HG02759 (cell line): ENCODE data around the gene TPM2.
A peak's percentile ranks its signal among the peaks of the same experiment; 100 is the strongest.

Experiments
- ATAC-seq: cut with Tn5 transposase; IDR thresholded peaks from one replicate; pipeline ENCODE4 v1.9.1; 2021; ENCODE audit warnings: mild to moderate bottlenecking, moderate library complexity; ENCODE audit not compliant: unreplicated experiment

The TPM2 gene

GRCh38 chr9:35689542-35690293 lies at the start of gene TPM2:
TPM2 (minus strand) TSS chr9:35689925; CDS start chr9:35689817, 108 bp downstream.
- ATAC-seq: no peak

GRCh38 chr9:35738924-35739323 lies 49.2 kb upstream of the TPM2 start:
- no peak for ATAC-seq

- no peak for ATAC-seq
These were observed 48.5 kb upstream of the TPM2 start for GRCh38 chr9:35738186-35738585.

- no peak for ATAC-seq
These were observed 47.4 kb upstream of the TPM2 start for GRCh38 chr9:35737143-35737542.

GRCh38 chr9:35736201-35736633 lies 46.5 kb upstream of the TPM2 start:
- no peak for ATAC-seq

GRCh38 chr9:35734096-35734495 lies 44.4 kb upstream of the TPM2 start:
- no peak for ATAC-seq

- ATAC-seq: peak; percentile 1
These were observed 43.2 kb upstream of the TPM2 start for GRCh38 chr9:35732800-35733541.

GRCh38 chr9:35732185-35732799 lies 42.6 kb upstream of the TPM2 start, which contains the start of the genes CREB3 and TLN1:
CREB3 (plus strand) TSS chr9:35732666; CDS start chr9:35732773, 107 bp downstream.
TLN1 (minus strand) TSS chr9:35732195; CDS start chr9:35725694, 6,501 bp downstream.
- peak; percentile 77 for ATAC-seq

GRCh38 chr9:35731415-35732184 lies 41.9 kb upstream of the TPM2 start:
- no peak for ATAC-seq

GRCh38 chr9:35730486-35730854 lies 40.7 kb upstream of the TPM2 start:
- no peak for ATAC-seq

GRCh38 chr9:35729700-35730485 lies 40.2 kb upstream of the TPM2 start:
- no peak for ATAC-seq

- ATAC-seq: no peak
These were observed 39.4 kb upstream of the TPM2 start for GRCh38 chr9:35729101-35729500.

GRCh38 chr9:35728041-35728971 lies 38.6 kb upstream of the TPM2 start:
- no peak for ATAC-seq

- ATAC-seq: no peak
These were observed 37.9 kb upstream of the TPM2 start for GRCh38 chr9:35727676-35728040.

GRCh38 chr9:35726931-35727330 lies 37.2 kb upstream of the TPM2 start:
- peak; percentile 48 for ATAC-seq

GRCh38 chr9:35725362-35725761 lies 35.6 kb upstream of the TPM2 start:
- no peak for ATAC-seq

- no peak for ATAC-seq
These were observed 34.2 kb upstream of the TPM2 start for GRCh38 chr9:35723908-35724307.

- ATAC-seq: no peak
These were observed 33.7 kb upstream of the TPM2 start for GRCh38 chr9:35723426-35723825.

GRCh38 chr9:35719546-35719945 lies 29.8 kb upstream of the TPM2 start:
- ATAC-seq: no peak
